ENCODE results near the gene WRAP73. TPM values are rescaled to one million over a fixed set of nuclear protein-coding genes. Genes with fewer than 3 reads are reported as not detected.
"Not testable (repeated sequence)": the region's sequence is repeated elsewhere in the genome, so short reads cannot be mapped to it uniquely, and the experiment has no call there.

WRAP73 gene
- total RNA-seq, 2 donors from 2014 or later, result 10.9 to 13.7 TPM

DNA sequence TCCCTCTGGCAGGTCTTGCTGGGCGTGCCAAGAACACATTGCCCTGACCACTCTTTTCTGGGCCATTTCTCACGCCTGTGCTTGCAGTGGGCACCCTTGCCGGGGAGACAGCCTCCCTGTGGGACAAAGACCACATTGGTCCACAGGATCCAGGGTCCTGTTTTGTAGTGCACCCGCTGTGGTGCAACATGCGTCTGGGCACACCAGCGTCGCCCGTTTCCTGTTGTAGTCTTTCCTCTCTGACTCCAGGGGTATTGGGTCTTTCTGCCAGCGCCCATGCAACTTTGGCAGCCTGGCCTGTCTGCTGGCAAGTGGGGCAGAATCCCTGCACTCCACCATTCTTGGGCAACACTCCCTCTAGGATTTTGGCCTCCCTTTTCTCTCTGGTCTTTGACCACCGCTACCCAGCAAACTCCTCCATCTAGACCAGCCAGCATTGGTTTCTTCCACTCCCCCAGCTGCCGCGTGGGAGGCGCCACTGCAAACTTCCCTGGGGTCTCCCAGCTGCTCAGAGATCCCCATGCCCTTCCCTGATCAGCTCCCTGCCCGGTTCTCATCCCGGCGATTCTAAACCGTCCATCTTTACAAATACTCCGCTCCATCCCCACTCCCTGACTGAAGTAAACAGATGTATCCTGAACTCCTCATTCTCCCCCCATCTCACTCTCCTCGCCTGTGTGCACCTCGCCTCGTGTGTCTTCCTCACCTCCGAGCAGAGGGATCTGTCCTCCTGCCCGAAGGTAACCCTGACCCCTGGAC lies 26.3 kb downstream of the WRAP73 start:
- intact Hi-C loops (cut with DNase I), result loop anchor here in 1 of 2 donors (2.0 kb wide), 1 partner anchor 133 kb away; no protein-coding TSS in a partner anchor
- DNase-seq (ENCODE audit: low spot score), result no peak

DNA sequence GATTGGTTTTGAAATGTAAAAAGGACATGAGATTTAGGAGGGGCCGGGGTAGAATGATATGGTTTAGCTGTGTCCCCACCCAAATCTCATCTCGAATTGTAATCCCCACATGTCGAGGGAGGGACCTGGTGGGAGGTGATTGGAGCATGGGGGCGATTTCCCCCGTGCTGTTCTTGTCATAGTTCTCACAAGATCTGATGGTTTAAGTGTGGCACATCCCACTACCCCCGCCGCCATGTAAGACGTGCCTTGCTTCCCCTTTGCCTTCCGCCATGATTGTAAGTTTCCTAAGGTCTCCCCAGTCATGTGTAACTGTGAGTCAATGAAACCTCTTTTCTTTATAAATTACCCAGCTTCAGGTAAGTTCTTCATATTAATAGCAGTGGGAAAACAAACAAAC lies 27.8 kb downstream of the WRAP73 start:
- DNase-seq (ENCODE audit: low spot score), result not testable (repeated sequence)
- intact Hi-C loops (cut with DNase I), result loop anchor here in 1 of 2 donors (2.0 kb wide), 1 partner anchor 131 kb away; no protein-coding TSS in a partner anchor

DNA sequence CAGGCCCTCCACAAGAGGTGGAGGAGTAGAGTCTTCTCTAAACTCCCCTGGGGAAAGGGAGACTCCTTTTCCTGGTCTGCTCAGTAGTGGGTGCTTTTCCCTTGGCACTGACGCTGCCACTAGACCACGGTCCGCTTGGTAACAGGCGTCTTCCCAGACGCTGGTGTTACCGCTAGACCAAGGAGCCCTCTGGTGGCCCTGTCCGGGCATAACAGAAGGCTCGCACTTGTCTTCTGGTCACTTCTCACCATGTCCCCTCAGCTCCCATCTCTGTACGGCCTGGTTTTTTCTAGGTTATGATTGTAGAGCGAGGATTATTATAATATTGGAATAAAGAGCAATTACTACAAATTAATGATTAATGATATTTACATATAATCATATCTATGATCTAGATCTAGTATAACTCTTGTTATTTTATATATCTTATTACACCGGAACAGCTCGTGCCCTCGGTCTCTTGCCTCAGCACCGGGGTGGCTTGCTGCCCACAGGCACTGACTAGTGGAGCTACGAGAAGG lies 28.7 kb downstream of the WRAP73 start:
- DNase-seq (ENCODE audit: low spot score); intact Hi-C loops (cut with DNase I): not testable (repeated sequence)

DNA sequence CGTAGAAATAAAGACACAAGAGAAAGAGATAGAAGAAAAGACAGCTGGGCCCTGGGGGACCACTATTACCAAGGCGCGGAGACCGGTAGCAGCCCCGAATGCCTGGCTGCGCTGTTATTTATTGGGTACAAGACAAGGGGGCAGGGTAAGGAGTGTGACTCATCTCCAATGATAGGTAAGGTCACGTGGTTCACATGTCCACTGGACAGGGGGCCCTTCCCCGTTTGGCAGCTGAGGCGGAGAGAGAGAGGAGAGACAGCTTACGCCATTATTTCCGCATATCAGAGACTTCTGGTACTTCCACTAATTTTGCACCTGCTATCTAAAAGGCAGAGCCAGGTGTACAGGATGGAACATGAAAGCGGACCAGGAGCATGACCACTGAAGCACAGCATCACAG lies 29.2 kb downstream of the WRAP73 start:
- intact Hi-C loops (cut with DNase I), result no loop called here
- DNase-seq (ENCODE audit: low spot score), result no peak

DNA sequence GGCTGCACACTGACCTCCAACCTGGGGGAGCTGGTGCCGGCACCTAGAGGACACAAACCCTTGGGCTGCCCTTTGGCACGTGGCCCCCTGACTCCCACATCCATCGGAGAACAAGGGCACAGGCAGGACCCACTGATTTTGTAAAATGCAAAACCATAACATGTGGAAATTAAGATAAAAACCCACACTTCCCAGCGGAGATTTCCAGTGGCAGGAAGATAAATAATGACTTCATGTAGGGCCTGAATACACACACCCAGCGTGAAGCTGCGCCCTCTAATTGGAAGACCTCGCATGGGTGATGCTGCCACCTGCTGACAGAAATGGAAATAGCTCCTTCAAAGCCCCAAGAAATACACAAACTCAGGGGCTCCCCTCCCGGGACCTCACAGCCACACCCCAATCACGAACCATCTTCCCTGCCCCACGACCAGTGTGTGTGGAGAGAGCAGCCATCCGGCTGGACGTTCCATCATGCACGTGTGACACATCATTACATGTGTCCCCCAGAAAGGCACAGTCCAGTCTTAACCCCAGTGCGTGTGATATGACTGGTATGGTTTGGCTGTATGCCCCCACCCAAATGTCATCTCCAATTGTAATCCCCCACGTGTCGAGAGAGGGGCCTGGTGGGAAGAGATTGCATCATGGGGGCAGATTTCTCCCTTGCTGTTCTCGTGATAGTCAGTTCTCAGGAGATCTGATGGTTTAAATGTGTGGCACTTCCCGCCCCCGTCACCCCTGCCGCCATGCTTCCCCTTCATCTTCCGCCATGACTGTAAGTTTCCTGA lies 30.8 kb downstream of the WRAP73 start:
- intact Hi-C loops (cut with DNase I), result loop anchor here (2.0 to 5.0 kb wide), 2 partner anchors 52 to 126 kb away; no protein-coding TSS in a partner anchor
- DNase-seq (ENCODE audit: low spot score), result peak; percentile 89

DNA sequence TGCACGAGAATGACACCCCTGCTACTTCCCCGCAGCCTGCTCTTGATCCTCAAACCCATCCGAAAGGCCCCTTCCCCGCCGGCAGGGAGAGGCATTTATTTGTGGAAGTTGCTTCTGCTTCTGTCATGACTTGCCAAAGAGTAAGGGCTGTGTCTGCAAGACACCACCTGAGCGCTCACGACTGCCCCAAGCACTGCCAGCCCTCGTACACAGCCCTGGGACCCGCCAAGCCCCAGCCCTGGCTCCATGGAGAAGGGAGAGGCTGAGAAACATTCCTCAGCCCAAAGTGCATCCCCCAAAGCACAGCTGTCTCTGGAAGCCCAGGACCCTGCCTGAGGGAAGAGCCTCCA lies 31.4 kb downstream of the WRAP73 start:
- no peak for DNase-seq (ENCODE audit: low spot score)
- intact Hi-C loops (cut with DNase I), result loop anchor here (2.0 to 5.0 kb wide), 2 partner anchors 51 to 126 kb away; no protein-coding TSS in a partner anchor

DNA sequence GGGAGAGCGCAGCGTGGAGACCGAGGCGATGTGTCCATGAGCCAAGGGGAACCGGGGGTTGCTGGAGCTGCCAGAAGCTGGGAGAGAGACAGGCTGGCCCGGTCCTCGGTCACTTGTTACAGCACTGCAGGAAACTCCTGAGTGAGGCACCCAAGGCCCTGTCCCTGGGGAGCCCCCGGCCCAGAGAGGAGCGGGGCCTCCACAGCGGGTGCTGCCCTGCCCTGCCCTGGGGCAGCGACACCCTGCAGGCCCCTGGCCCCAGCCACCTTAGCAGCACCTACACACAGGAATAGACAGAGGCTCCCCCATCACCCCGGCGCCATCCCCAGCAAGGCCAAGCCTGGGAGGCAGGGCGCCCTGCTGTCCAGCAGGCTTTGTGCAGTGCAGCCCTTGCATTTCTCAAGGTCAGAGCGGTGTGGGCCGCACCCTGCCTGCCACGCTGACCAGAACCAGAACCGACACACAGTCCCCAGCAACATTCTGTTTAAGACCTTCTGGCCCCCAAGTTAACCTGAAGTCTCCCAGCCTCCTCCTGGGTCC lies 32.0 kb downstream of the WRAP73 start:
- DNase-seq (ENCODE audit: low spot score), result no peak
- intact Hi-C loops (cut with DNase I), result loop anchor here (2.0 to 5.0 kb wide), 3 partner anchors 51 to 125 kb away; no protein-coding TSS in a partner anchor

DNA sequence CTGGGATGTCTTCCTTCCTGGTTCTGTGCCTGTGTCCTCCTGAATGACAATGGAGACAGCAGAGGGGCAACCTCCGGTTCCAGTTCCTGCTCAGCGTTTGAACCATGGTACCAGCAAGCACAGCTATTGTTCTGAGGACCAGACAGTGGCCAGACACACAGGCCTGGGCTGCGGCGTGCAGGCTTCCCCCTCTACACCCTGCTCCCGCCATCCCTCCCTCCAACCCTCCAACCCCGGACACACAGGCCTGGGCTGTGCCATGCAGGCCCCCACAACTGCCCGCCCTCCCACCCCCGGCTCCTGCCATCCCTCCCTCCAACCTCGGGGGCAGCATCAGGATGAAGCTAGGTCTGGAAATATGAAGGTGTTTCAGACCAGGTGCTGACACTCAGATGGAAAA lies 33.0 kb downstream of the WRAP73 start:
- DNase-seq (ENCODE audit: low spot score), result no peak
- intact Hi-C loops (cut with DNase I), result loop anchor here (2.0 to 5.0 kb wide), 2 partner anchors 50 to 52 kb away; no protein-coding TSS in a partner anchor

DNA sequence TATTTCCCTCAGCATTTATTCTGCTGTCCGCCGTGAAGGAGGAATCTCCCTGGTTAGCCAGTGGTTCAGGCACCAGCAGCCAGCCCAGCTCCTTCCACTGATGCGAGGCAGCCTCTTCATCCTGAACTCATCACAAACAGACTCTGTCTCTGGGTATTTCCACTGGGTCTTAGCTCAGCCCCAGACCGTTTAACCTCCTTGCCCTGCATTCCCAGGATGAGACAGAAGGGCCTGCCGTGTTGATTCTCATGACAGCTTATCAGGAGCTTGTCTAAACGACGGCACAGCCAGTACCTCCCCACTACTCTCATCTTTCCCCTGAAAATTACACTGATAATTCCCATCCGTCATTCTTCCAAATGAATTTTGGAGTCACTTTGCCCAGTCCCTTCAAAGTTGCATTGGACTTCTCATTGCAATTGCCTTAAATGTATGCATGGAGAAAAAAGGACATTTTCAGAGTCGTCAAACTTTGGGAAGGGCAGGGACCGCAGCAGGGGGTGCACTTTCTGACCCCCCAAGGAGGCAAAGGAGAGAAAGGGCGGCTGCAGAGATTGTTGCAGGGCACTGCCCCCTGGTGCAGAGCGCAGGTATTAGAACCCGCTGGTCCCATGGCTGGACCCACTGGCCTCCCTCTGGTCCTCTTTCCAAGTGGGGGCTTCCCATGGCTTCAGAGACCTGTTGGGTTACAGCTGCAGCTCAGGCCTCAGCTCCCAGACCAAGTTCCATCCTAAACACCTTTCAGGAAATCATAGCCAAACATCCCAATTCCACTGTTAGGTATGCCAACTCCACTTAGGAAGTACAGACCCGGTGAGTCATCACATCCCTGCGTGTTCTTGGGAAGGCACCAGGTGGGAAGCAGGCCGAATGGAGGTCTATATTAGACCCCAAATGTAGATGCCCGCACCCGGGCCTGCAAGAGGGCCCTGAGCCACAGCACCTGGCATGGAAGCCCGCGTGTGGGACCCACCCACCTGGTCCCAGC lies 34.9 kb downstream of the WRAP73 start:
- intact Hi-C loops (cut with DNase I), result loop anchor here in 1 of 2 donors (5.0 kb wide), 1 partner anchor 48 kb away; no protein-coding TSS in a partner anchor
- DNase-seq (ENCODE audit: low spot score), result no peak

DNA sequence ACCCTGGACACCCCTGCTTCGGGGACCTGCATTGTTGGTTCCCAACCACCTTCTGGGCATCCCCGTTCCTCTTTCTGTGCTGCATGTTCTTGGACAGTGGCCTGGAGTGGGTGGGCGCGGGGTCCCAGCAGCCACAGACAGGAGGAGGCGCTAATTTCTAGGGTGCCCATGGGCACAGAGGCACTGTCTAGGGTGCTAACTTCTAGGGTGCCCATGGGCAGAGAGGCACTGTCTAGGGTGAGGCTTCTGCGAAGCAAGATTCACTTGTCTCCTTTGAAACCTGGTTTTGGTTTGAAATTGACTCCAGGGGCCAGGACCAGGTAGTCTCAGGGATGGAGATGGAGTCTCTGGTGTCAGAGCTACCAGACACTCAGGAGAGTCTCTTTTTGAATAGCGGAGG lies 37.8 kb downstream of the WRAP73 start:
- no peak for DNase-seq (ENCODE audit: low spot score)
- intact Hi-C loops (cut with DNase I), result no loop called here

DNA sequence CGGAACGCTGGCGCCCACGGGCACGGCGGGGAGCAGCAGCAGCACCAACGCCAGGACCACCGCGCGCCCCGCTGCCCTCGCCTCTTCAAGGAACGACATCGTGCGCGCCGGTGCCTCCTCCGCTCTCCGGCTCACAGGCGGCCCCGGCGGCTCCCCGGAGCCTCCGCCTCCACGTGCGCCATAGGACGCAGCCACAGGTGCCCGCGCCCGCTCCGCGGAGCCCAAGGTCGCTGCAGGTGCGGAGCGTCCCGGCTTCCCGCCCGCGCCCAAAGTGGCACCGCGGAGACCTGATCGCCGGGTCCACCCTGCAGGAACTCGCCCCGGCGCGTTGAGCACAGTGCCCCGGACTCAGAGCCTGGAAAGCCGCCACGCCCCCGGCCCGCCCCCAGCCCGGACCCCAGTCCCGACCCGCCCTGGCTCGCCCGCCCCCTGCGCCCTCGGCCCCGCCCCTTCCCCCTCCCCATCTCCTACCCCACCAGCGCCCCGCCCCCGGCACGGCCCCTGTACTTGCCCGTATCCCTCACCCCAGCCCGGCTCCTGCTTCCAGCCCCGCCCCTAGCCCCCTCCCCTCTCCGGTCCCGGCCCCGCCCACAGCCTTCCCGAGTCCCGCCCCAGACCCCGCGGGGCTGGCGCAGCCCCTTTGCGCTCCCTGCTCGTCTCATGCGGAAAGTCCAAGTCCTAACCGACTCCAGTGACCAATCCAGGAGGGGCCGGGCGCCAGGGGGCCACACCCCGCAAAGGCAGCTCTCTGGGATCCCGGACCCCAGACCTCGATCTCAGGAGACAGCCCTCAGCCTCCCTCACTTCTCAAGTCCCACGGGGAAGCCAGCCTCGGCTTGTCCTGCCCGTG lies 38.5 kb downstream of the WRAP73 start, which contains the start of gene MEGF6:
Gene MEGF6 (minus strand): TSS at position 339 of the 850 bp plus-strand sequence. CDS start 240 bp downstream, at position 99.
- no peak for DNase-seq (ENCODE audit: low spot score)
- intact Hi-C loops (cut with DNase I), result no loop called here

DNA sequence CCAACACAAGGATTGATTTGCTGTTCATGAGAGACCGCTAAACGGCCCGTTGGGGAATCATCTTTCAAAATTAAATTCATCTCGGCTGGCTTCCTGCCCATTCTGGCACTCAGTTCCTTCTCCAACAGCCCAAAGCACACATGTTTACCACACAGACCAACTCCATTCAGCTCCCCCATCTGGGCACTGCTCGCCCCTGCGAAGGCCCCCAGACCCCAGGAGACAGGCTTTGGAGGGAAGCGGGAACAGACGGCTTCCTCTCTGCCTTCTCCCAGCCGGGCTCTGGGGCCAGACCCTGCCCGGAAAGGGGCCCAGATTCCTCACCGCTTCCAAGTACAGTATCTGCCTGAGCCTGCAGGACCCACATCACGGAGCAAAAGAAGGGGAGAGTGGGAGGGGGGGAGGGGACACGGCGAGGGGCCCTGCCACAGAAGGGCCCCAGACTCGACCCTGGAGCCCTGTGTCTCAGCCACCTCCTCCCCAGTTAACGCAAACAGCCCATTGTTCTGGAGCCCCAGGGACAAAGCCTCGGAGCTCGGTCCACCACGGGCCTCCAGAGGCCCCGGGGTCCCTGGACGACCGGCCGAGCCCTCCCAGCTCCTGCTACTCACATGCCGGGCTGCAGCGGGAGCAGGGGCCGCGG lies 39.3 kb downstream of the WRAP73 start:
- intact Hi-C loops (cut with DNase I), result no loop called here
- no peak for DNase-seq (ENCODE audit: low spot score)

DNA sequence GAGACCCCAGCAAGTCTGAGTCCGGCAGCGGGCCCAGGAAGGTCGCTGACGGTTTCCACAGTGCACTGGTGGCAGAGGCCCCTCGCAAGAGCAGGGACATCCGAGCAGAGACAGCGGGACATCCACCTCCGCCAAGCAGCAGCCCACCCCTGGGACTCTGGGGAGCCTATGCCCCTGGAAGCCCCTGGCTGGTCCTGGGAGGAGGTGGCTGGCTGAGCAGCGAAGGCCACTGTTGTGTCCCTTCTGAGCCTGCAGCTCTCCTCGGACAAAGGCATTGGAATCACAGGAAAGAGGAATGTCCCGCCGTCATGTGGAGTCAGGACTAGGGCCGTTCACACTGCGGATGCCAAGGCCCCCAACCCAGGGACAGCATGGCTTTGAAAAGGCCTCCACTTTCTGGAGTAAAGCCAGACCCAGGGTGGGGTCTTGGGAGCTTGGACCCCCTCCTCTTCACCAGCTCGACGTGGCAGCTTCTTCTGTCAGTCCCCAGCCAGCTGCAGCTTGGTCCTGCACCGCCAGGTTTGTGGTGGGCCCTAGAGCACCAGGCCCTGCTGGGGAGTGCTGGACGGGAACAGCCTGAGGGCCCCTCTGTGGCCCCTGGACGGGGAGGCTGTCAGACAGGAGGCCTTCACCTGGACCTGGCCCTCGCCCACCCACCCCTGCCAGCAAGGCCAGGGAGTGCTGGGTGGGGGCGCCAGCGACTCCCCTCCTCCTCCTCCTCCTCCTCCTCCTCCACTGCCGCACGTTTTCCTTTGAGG lies 40.0 kb downstream of the WRAP73 start:
- intact Hi-C loops (cut with DNase I), result no loop called here
- no peak for DNase-seq (ENCODE audit: low spot score)

DNA sequence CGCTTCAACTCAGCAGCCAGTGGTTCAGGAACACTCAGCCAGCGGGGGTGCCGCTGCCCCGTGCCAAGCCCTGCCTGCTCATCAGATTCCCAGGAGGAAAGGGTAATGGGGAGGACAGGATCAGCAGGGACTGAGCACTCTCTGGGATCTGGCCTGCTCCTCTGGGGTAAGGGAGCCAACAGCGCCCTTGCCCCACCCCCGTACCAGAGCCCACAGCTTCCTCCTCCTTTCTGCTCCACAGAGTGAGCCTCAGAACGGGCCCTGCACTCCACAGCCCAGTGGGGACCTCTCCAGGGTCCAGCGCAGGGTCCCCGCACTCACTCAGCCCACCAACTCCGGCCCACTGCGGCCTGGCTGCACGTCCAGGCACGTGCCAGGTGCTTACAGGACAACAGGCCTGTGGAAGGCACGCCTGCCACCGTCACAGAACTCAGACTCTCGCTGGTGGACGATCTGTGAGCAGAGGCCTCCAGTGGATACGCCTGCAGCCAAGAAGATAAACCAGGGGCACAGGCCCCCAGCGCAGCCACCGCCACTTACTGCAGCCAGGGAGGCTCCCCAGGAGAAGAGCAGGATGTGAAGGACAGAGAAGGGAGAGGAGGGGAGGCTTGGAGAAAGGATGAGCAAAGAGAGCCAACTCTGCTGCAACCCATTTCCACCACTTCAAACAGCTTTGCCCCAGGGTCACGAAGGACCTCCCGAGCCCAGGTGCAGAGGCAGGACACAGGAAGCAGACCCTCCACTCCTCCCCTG lies 40.7 kb downstream of the WRAP73 start:
- DNase-seq (ENCODE audit: low spot score), result no peak
- intact Hi-C loops (cut with DNase I), result no loop called here

DNA sequence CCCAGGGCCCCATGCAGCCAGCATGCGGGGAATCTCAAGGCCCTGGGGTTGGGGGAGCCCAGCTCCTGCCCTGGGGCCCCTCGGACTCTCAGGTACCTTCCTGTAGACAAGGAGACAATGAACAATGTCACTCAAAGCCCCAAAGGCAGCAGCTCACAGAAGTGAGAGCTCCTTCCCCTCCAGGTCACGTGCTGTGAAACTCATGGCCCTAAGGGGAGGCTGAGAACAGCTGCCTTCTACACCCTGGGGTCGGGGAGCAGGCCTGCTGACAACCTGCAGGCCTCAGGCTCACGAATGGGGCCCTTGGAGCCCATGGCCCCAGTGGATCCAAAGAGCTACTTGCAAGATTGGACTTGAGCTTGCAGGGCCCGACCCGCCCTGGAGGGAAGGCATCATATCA lies 41.7 kb downstream of the WRAP73 start:
- intact Hi-C loops (cut with DNase I), result no loop called here
- no peak for DNase-seq (ENCODE audit: low spot score)

DNA sequence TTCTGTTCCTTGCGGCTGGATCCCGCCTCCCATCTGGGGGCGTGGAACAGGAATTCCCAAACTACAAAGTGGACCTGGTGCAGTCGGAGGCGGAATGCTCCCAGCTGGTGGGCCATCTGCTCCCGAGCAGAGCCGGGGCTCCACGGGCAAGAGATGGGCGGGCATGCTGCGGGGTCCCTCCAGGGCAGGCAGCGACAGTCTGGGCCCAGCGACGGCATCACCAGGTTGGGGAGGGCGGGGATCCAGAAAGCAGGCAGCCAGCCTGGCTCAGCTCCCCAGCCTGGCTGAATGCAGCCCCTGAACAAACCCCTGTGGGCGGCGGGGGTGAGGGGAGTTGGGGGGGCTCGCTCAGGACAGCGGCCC lies 42.2 kb downstream of the WRAP73 start:
- intact Hi-C loops (cut with DNase I), result no loop called here
- DNase-seq (ENCODE audit: low spot score), result no peak
